H9 (cell line): ENCODE data around the gene TOMM70. TPM values are rescaled to one million over a fixed set of nuclear protein-coding genes. Genes with fewer than 3 reads are reported as not detected.

Experiments used
- DNase-seq: peaks from one replicate; pipeline ENCODE4 v3.0.0-alpha.2; 2017
- H2AFZ ChIP-seq: one replicate; pipeline ENCODE4 v1.6.1; 2013; ENCODE audit warnings: mild to moderate bottlenecking, low read length, control low read depth, moderate library complexity
- H2AK5ac ChIP-seq: 2 replicates; pipeline ENCODE4 v1.6.1; 2013; ENCODE audit warnings: low read length, control low read depth, mixed read lengths; ENCODE audit not compliant: insufficient read length
- H2BK120ac ChIP-seq: one replicate; pipeline ENCODE4 v1.6.1; 2013; ENCODE audit warnings: low read depth, mild to moderate bottlenecking, low read length, control low read depth, inconsistent platforms; ENCODE audit not compliant: poor library complexity, severe bottlenecking
- H2BK12ac ChIP-seq: 2 replicates; pipeline ENCODE4 v1.6.1; 2013; ENCODE audit warnings: low read length, control low read depth, mixed read lengths, low read depth; ENCODE audit not compliant: insufficient read length
- H2BK15ac ChIP-seq: 2 replicates; pipeline ENCODE4 v1.6.1; 2013; ENCODE audit warnings: low read depth, low read length, control low read depth
- H2BK20ac ChIP-seq: one replicate; pipeline ENCODE4 v1.6.1; 2013; ENCODE audit warnings: low read depth, mild to moderate bottlenecking, low read length, control low read depth, inconsistent platforms; ENCODE audit not compliant: poor library complexity, severe bottlenecking
- H2BK5ac ChIP-seq: 2 replicates; pipeline ENCODE4 v1.6.1; 2013; ENCODE audit warnings: low read length, control low read depth, mixed read lengths; ENCODE audit not compliant: insufficient read length
- H3K14ac ChIP-seq: 2 replicates; pipeline ENCODE4 v1.6.1; 2013; ENCODE audit warnings: low read length, control low read depth; ENCODE audit not compliant: insufficient read depth
- H3K18ac ChIP-seq: 2 replicates; pipeline ENCODE4 v1.6.1; 2013; ENCODE audit warnings: low read depth, mild to moderate bottlenecking, mixed read lengths, low read length, control low read depth; ENCODE audit not compliant: insufficient read length
- H3K23ac ChIP-seq: 2 replicates; pipeline ENCODE4 v1.6.1; 2013; ENCODE audit warnings: low read length, control low read depth, mixed read lengths, low read depth; ENCODE audit not compliant: insufficient read length
- H3K23me2 ChIP-seq: 2 replicates; pipeline ENCODE4 v1.6.1; 2013; ENCODE audit warnings: low read depth, mild to moderate bottlenecking, mixed read lengths, low read length, control low read depth; ENCODE audit not compliant: insufficient read length, poor library complexity, severe bottlenecking
- H3K27ac ChIP-seq: 2 replicates; pipeline ENCODE4 v1.5.1; 2013; ENCODE audit warnings: low read length, control low read depth, mixed read lengths, low read depth; ENCODE audit not compliant: insufficient read length
- H3K27me3 ChIP-seq: 2 replicates; pipeline ENCODE4 v1.6.1; 2013; ENCODE audit warnings: low read length, control low read depth, inconsistent platforms; ENCODE audit not compliant: insufficient read depth
- H3K4ac ChIP-seq: 2 replicates; pipeline ENCODE4 v1.6.1; 2013; ENCODE audit warnings: low read depth, mild to moderate bottlenecking, control low read depth, inconsistent platforms, low read length, moderate library complexity
- H3K4me1 ChIP-seq: 2 replicates; pipeline ENCODE4 v1.6.1; 2013; ENCODE audit warnings: low read length, control low read depth, inconsistent platforms; ENCODE audit not compliant: insufficient read depth
- H3K4me2 ChIP-seq: 2 replicates; pipeline ENCODE4 v1.6.1; 2013; ENCODE audit warnings: low read length, control low read depth, mixed read lengths; ENCODE audit not compliant: insufficient read length, insufficient read depth
- H3K56ac ChIP-seq: 2 replicates; pipeline ENCODE4 v1.6.1; 2013; ENCODE audit warnings: low read depth, mild to moderate bottlenecking, mixed read lengths, low read length, control low read depth; ENCODE audit not compliant: insufficient read length
- H3K79me1 ChIP-seq: 2 replicates; pipeline ENCODE4 v1.6.1; 2013; ENCODE audit warnings: low read depth, mild to moderate bottlenecking, moderate library complexity, low read length, control low read depth, inconsistent platforms; ENCODE audit not compliant: insufficient read depth, poor library complexity, severe bottlenecking
- H3K79me2 ChIP-seq: 2 replicates; pipeline ENCODE4 v1.6.1; 2013; ENCODE audit warnings: low read length, control low read depth, inconsistent platforms; ENCODE audit not compliant: insufficient read depth
- H3K9ac ChIP-seq: 2 replicates; pipeline ENCODE4 v1.6.1; 2013; ENCODE audit warnings: low read length, control low read depth, mixed read lengths; ENCODE audit not compliant: insufficient read length; ENCODE audit errors: extremely low read depth
- H3K9me3 ChIP-seq: one replicate; pipeline ENCODE4 v1.6.1; 2013; ENCODE audit warnings: low read depth, low read length, inconsistent platforms; ENCODE audit not compliant: control insufficient read depth
- H3T11ph ChIP-seq: one replicate; pipeline ENCODE4 v1.6.1; 2013; ENCODE audit warnings: mild to moderate bottlenecking, low read length, control low read depth, inconsistent platforms
- H4K20me1 ChIP-seq: one replicate; pipeline ENCODE4 v1.6.1; 2013; ENCODE audit not compliant: control insufficient read depth, insufficient read length, insufficient read depth
- H4K5ac ChIP-seq: 2 replicates; pipeline ENCODE4 v1.6.1; 2013; ENCODE audit warnings: low read depth, mild to moderate bottlenecking, mixed read lengths, low read length, control low read depth; ENCODE audit not compliant: insufficient read length
- H4K8ac ChIP-seq: replicated peaks from 2 replicates; pipeline ENCODE4 v1.6.1; 2013; ENCODE audit warnings: low read length, control low read depth, mixed read lengths, low read depth; ENCODE audit not compliant: insufficient read length
- H4K91ac ChIP-seq: 2 replicates; pipeline ENCODE4 v1.6.1; 2013; ENCODE audit warnings: low read depth, mild to moderate bottlenecking, moderate library complexity, mixed read lengths, low read length, control low read depth; ENCODE audit not compliant: insufficient read length
- H3K27ac Mint-ChIP-seq, 3 experiments: 2 replicates in 2 of 3; 3 replicates in 1 of 3; pipeline ENCODE4 v1.8.0; 2020 to 2021; ENCODE audit warnings: mixed read lengths in 3 of 3, mild to moderate bottlenecking in 1 of 3, moderate library complexity in 1 of 3
- H3K27me3 Mint-ChIP-seq: 2 replicates; pipeline ENCODE4 v1.8.0; 2021; ENCODE audit warnings: low read depth, mild to moderate bottlenecking, moderate library complexity, mixed read lengths
- H3K36me3 Mint-ChIP-seq, 3 experiments: 2 replicates in 2 of 3; 3 replicates in 1 of 3; pipeline ENCODE4 v1.8.0; 2020 to 2021; ENCODE audit warnings: low read depth in 3 of 3, mixed read lengths in 3 of 3; ENCODE audit not compliant: insufficient read depth in 1 of 3
- H3K4me1 Mint-ChIP-seq, 2 experiments: 2 replicates each; pipeline ENCODE4 v1.8.0; 2020; ENCODE audit warnings: mixed read lengths in 2 of 2
- H3K4me3 Mint-ChIP-seq, 2 experiments: 2 replicates in 1 of 2; 3 replicates in 1 of 2; pipeline ENCODE4 v1.8.0; 2020 to 2021; ENCODE audit warnings: mild to moderate bottlenecking in 2 of 2, mixed read lengths in 2 of 2, moderate library complexity in 1 of 2
- H3K9me3 Mint-ChIP-seq, 2 experiments: 2 replicates in 1 of 2; 3 replicates in 1 of 2; pipeline ENCODE4 v1.8.0; 2020; ENCODE audit warnings: mild to moderate bottlenecking in 2 of 2, mixed read lengths in 2 of 2, moderate library complexity in 1 of 2
- WGBS: extraction: QIAGEN DNeasy Blood & Tissue Kit; methylation state at CpG from one replicate; pipeline ENCODE4 v1.1.7; 2013; ENCODE audit warnings: missing lambda C conversion rate, low lambda C conversion rate, mixed read lengths; ENCODE audit not compliant: insufficient read length; ENCODE audit errors: extremely low coverage; 5-methylcytosine and 5-hydroxymethylcytosine counted together
- total RNA-seq: library from RNA; stranded (reverse); gene quantifications from 2 replicates; pipeline ENCODE4 v1.2.1, GENCODE V29; 2021
- TF ChIP-seq, protein P1 (sequence below): fragments of 200-600 bp; sonication (generic); conservative IDR thresholded peaks from 3 replicates; pipeline ENCODE4 v1.8.0; 2021; ENCODE audit warnings: antibody characterized with exemption, mild to moderate bottlenecking

TOMM70 gene
- total RNA-seq, 1 experiment from 2014 or later = 53.0 TPM

DNA sequence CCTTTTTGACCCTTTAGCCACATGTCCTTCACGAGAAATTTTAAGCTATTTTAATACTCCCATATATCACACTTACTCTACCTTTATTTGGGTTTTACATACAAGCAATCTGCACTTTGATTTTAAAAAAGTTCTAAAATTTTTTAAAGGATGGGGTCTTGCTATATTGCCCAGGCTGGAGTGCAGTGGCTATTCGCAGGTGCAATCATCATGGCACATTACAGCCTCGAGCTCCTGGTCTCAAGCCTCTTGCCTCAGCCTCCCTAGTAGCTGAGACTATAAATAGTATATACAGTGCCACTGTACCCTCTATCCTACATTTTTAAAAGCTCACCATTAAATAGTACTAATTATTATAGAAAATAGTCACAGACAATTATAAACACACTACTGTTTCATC is 36.5 kb downstream of the TOMM70 start:
- no peak overlapping the region for H2AFZ ChIP-seq
- no peak overlapping the region for H3K23ac ChIP-seq
- no peaks in the 10 kb centered on the region for H3K9me3 ChIP-seq
- H3K4me1 Mint-ChIP-seq = no peaks in the 10 kb centered on the region
- no peak overlapping the region for H4K5ac ChIP-seq
- no peak overlapping the region for H3K27ac ChIP-seq
- no peak overlapping the region for H2BK20ac ChIP-seq
- H3K27me3 Mint-ChIP-seq = no peaks in the 10 kb centered on the region
- no peak overlapping the region for H3T11ph ChIP-seq
- H3K4me2 ChIP-seq = no peak overlapping the region
- H4K91ac ChIP-seq = no peak overlapping the region
- no peak overlapping the region for H2BK5ac ChIP-seq
- H3K4me3 Mint-ChIP-seq = no peak overlapping the region
- peaks cover 0 to 3% of the 10 kb centered on the region in 2 experiments; a peak in 1 of 5 replicates for H3K9me3 Mint-ChIP-seq
- no peaks in the 10 kb centered on the region for H3K23me2 ChIP-seq
- no peaks in the 10 kb centered on the region for H4K20me1 ChIP-seq
- H3K27me3 ChIP-seq = no peaks in the 10 kb centered on the region
- H2BK15ac ChIP-seq = no peak overlapping the region
- TF ChIP-seq, protein P1, sequence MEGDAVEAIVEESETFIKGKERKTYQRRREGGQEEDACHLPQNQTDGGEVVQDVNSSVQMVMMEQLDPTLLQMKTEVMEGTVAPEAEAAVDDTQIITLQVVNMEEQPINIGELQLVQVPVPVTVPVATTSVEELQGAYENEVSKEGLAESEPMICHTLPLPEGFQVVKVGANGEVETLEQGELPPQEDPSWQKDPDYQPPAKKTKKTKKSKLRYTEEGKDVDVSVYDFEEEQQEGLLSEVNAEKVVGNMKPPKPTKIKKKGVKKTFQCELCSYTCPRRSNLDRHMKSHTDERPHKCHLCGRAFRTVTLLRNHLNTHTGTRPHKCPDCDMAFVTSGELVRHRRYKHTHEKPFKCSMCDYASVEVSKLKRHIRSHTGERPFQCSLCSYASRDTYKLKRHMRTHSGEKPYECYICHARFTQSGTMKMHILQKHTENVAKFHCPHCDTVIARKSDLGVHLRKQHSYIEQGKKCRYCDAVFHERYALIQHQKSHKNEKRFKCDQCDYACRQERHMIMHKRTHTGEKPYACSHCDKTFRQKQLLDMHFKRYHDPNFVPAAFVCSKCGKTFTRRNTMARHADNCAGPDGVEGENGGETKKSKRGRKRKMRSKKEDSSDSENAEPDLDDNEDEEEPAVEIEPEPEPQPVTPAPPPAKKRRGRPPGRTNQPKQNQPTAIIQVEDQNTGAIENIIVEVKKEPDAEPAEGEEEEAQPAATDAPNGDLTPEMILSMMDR = no peak
- H4K8ac ChIP-seq = no peak overlapping the region
- peaks cover 20 to 69% (median 56%) of the 10 kb centered on the region in 3 experiments; a peak in 6 of 7 replicates for H3K36me3 Mint-ChIP-seq
- H3K27ac Mint-ChIP-seq = no peak overlapping the region
- no peak for DNase-seq
- H3K18ac ChIP-seq = no peak overlapping the region
- 100% methylated on average over 1 of the region's 3 CpGs for WGBS
- no peak overlapping the region for H3K9ac ChIP-seq
- no peak overlapping the region for H3K4ac ChIP-seq
- H3K79me1 ChIP-seq = no peaks in the 10 kb centered on the region
- H2BK12ac ChIP-seq = no peak overlapping the region
- no peak overlapping the region for H3K56ac ChIP-seq
- no peak overlapping the region for H2BK120ac ChIP-seq
- H3K79me2 ChIP-seq = no peaks in the 10 kb centered on the region
- no peak overlapping the region for H2AK5ac ChIP-seq
- H3K14ac ChIP-seq = no peak overlapping the region
- H3K4me1 ChIP-seq = no peaks in the 10 kb centered on the region
